Heart left ventricle (tissue), 16 donors: ENCODE measurements around the gene MXRA8. TPM values are rescaled to one million over a fixed set of nuclear protein-coding genes. Genes with fewer than 3 reads are reported as not detected.

Experiments
- ATAC-seq, 4 donors: fragments of 200-7000 bp; cut with Tn5 transposase; one replicate each; pipeline ENCODE4 v1.9.1; 2020 to 2022; ENCODE audit warnings: moderate library complexity in 4 of 4, mild to moderate bottlenecking in 3 of 4, moderate number of reproducible peaks in 1 of 4
- DNase-seq, 5 donors: peaks; one replicate each; pipeline ENCODE4 v3.0.0-alpha.2; 2020
- H3K27ac ChIP-seq, 12 donors: fragments of 200-600 bp; sonication (generic) in 4 of 12; one replicate each; pipeline versions ENCODE4 v1.5.0 to v1.8.0; 2016 to 2022; ENCODE audit warnings: mild to moderate bottlenecking in 2 of 12
- H3K27me3 ChIP-seq, 9 donors: fragments of 200-600 bp; sonication (generic) in 2 of 9; one replicate each; pipeline versions ENCODE4 v1.5.1 to v1.8.0; 2016 to 2022; ENCODE audit warnings: mild to moderate bottlenecking in 3 of 9
- H3K36me3 ChIP-seq, 9 donors: fragments of 200-600 bp; sonication (generic) in 2 of 9; one replicate each; pipeline versions ENCODE4 v1.5.0 to v1.8.0; 2018 to 2022; ENCODE audit warnings: mild to moderate bottlenecking in 2 of 9
- H3K4me1 ChIP-seq, 12 donors: fragments of 200-600 bp; sonication (generic) in 4 of 12; one replicate each; pipeline versions ENCODE4 v1.5.0 to v1.8.0; 2016 to 2022; ENCODE audit warnings: mild to moderate bottlenecking in 3 of 12
- H3K4me3 ChIP-seq, 12 donors: fragments of 200-600 bp; sonication (generic) in 4 of 12; one replicate each; pipeline versions ENCODE4 v1.5.0 to v1.8.0; 2017 to 2022; ENCODE audit warnings: mild to moderate bottlenecking in 9 of 12, moderate library complexity in 4 of 12
- H3K9me3 ChIP-seq, 12 donors: fragments of 200-600 bp; sonication (generic) in 4 of 12; one replicate each; pipeline versions ENCODE4 v1.5.0 to v1.8.0; 2016 to 2022; ENCODE audit warnings: mild to moderate bottlenecking in 1 of 12
- POLR2A ChIP-seq, 2 donors: fragments of 450-650 bp; IDR thresholded peaks; one replicate each; pipeline ENCODE4 v1.6.1; 2017; ENCODE audit warnings: antibody characterized with exemption in 2 of 2, mild to moderate bottlenecking in 2 of 2, moderate library complexity in 2 of 2
- WGBS, 4 donors: extraction: QIAGEN DNeasy Blood & Tissue Kit in 2 of 4; methylation state at CpG; one replicate each; pipeline versions ENCODE4 v1.1.5 to v1.1.7; 2013 to 2018; 5-methylcytosine and 5-hydroxymethylcytosine counted together
- intact Hi-C, 10 donors: fragments of 100-400 bp; cut with DNase I; formaldehyde crosslinking; loops; one replicate each; pipeline versions ENCODE4 v1.11.1 to v1.14.2; 2022
- polyA plus RNA-seq, 2 donors: library from polyadenylated mRNA; stranded (reverse); fragments of 200-250 nt; gene quantifications; one replicate each; pipeline ENCODE4 v1.2.3, GENCODE V29; 2013
- total RNA-seq, 9 donors: library from RNA; depleted of rRNA in 2 of 9; stranded (reverse); fragments of >200 nt in 2 of 9; fragmentation: NEBNext Ultra II Directional in 3 of 9; extraction: Animal tissue kit (Norgen Biotek cat#: 25700) in 3 of 9; gene quantifications; one replicate each; pipeline versions ENCODE4 v1.1.0 to v1.2.4, GENCODE V29; 2016 to 2023
- TF ChIP-seq, protein P1 (sequence below), 12 donors: fragments of 200-600 bp; sonication (generic) in 4 of 12; IDR thresholded peaks; one replicate each; pipeline versions ENCODE4 v1.5.0 to v1.8.0; 2018 to 2022; ENCODE audit warnings: antibody characterized with exemption in 12 of 12, mild to moderate bottlenecking in 5 of 12
- donor health status: ischemic (EF 13 %, LVEDD 7.1; RV severe dilation, severe dysfunction).
- donor health status: healthy with polysubstance abuse.
- donor health status: DM: no; HTN: yes; CAD: no.
- donor health status: DM: no; HTN: no; CAD: no.
- donor health status: ischemic (EF 25% LVEDD 6.9; RV normal size, moderate dysfunction).
- donor health status: ischemic (EF 25% LVEDD 5.7; RV mildly dilated, moderate dysfunction).
- donor health status: healthy.
- donor health status: DM: yes; HTN: yes; CAD: no.
- donor health status: ischemic (EF 35%, LVEDD 5.7; RV mildly dilated, moderate dysfunction).
- donor health status: nonischemic (EF 11% LVEDD 7.7; RV severe dilation, severe dysfunction).
- donor health status: DM: yes; HTN: yes; CAD: no.
- donor health status: PGD.
- donor health status: ischemic (EF 29% LVEDD 5.4; RV normal size, mild dysfunction).
- donor health status: nonischemic (EF 23%, LVEDD 6.1; RV moderate dilation, normal function).

The MXRA8 gene
- total and polyA plus RNA-seq, 11 donors = 10.5 to 49.3 (median 19.5) TPM

DNA sequence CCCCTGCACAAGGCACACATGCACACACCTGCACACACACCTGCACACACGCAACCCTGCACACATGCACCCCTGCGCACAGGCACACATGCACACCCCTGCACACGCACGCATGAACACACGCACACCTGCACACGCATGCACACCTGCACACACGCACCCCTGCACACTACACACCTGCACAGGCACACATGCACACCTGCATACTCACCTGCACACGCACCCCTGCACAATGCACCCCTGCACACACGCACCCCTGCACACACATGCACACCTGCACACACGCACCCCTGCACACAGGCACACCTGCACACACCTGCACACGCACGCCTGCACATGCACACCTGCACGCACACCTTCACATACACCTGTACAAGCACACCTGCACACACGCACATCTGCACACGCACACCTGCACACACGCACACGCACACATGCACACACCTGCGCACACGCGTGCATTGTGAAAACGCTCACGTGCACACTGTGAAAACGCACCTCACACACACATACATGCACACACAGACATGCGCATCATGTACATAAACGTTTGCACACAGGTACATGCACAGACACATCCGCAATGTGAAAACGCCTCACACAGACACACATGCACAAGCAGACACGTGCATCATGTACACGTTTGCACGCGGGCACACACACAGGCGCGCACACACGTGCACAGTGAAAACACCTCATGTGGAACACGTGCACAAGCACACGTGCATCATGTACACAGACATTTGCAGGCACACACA is 17.4 kb downstream of the MXRA8 start:
- WGBS, 4 donors = 92 to 93% (median 92%) methylated on average over 36 of the region's 36 CpGs
- H3K36me3 ChIP-seq = peaks cover 0 to 54% (median 41%) of the 10 kb centered on the region in 9 donors
- no peaks in the 10 kb centered on the region for H3K9me3 ChIP-seq
- intact Hi-C loops = no loop called here
- ATAC-seq (no peak), DNase-seq (no peak)
- H3K27ac ChIP-seq = no peak overlapping the region
- no peaks in the 10 kb centered on the region for H3K27me3 ChIP-seq
- peaks cover 0 to 31% (median 13%) of the 10 kb centered on the region in 12 donors for H3K4me1 ChIP-seq
- TF ChIP-seq, protein P1, sequence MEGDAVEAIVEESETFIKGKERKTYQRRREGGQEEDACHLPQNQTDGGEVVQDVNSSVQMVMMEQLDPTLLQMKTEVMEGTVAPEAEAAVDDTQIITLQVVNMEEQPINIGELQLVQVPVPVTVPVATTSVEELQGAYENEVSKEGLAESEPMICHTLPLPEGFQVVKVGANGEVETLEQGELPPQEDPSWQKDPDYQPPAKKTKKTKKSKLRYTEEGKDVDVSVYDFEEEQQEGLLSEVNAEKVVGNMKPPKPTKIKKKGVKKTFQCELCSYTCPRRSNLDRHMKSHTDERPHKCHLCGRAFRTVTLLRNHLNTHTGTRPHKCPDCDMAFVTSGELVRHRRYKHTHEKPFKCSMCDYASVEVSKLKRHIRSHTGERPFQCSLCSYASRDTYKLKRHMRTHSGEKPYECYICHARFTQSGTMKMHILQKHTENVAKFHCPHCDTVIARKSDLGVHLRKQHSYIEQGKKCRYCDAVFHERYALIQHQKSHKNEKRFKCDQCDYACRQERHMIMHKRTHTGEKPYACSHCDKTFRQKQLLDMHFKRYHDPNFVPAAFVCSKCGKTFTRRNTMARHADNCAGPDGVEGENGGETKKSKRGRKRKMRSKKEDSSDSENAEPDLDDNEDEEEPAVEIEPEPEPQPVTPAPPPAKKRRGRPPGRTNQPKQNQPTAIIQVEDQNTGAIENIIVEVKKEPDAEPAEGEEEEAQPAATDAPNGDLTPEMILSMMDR (IDR thresholded peaks at IDR 0.05) = no peak
- no peak for TF ChIP-seq POLR2A (IDR thresholded peaks at IDR 0.05)
- no peak overlapping the region for H3K4me3 ChIP-seq

- ATAC-seq (no peak), DNase-seq (no peak)
- no peaks in the 10 kb centered on the region for H3K9me3 ChIP-seq
- TF ChIP-seq, protein P1 (IDR thresholded peaks at IDR 0.05) = no peak
- TF ChIP-seq POLR2A (IDR thresholded peaks at IDR 0.05) = no peak
- H3K36me3 ChIP-seq = peaks cover 0 to 58% (median 41%) of the 10 kb centered on the region in 9 donors
- no peak overlapping the region for H3K4me3 ChIP-seq
- no peaks in the 10 kb centered on the region for H3K27me3 ChIP-seq
- no peak overlapping the region for H3K27ac ChIP-seq
- 88 to 93% (median 90%) methylated on average over 17 to 23 of the region's 23 CpGs for WGBS, 4 donors
- peaks cover 0 to 23% (median 5%) of the 10 kb centered on the region in 12 donors for H3K4me1 ChIP-seq
- intact Hi-C loops = no loop called here
These were observed 18.2 kb downstream of the MXRA8 start for GRCh38 chr1:1340185-1340584.

- intact Hi-C loops = no loop called here
- TF ChIP-seq, protein P1 (IDR thresholded peaks at IDR 0.05) = no peak
- no peak for TF ChIP-seq POLR2A (IDR thresholded peaks at IDR 0.05)
These were observed 20.1 kb downstream of the MXRA8 start for GRCh38 chr1:1338278-1338677.

GRCh38 chr1:1337793-1338147 is 20.6 kb downstream of the MXRA8 start:
- Histone ChIP-seq H3K27ac (no peak overlapping the region), H3K9me3 (no peaks in the 10 kb centered on the region), H3K4me1 (no peaks in the 10 kb centered on the region), H3K36me3 (peaks cover 0 to 58% (median 41%) of the 10 kb centered on the region in 9 donors), H3K27me3 (no peaks in the 10 kb centered on the region), H3K4me3 (no peak overlapping the region)
- TF ChIP-seq, protein P1 (IDR thresholded peaks at IDR 0.05) = no peak
- TF ChIP-seq POLR2A (IDR thresholded peaks at IDR 0.05) = no peak
- ATAC-seq = peak in 1 of 4 donors; percentile 11
- DNase-seq = no peak
- intact Hi-C loops = no loop called here
- 80 to 87% (median 85%) methylated on average over 16 to 18 of the region's 18 CpGs for WGBS, 4 donors

More at GRCh38 chr1:1338278-1338677, 20.1 kb downstream of the MXRA8 start:
- ATAC-seq (no peak), DNase-seq (no peak)
- 95 to 99% (median 97%) methylated on average over 14 to 36 of the region's 36 CpGs for WGBS, 4 donors
- Histone ChIP-seq H3K36me3 (peaks cover 0 to 58% (median 41%) of the 10 kb centered on the region in 9 donors), H3K4me1 (peaks cover 0 to 4% (median 0%) of the 10 kb centered on the region in 12 donors), H3K4me3 (no peak overlapping the region), H3K9me3 (no peaks in the 10 kb centered on the region), H3K27me3 (no peaks in the 10 kb centered on the region), H3K27ac (no peak overlapping the region)
